DOHH2 (cell line): ENCODE measurements around the gene CUBN.

Experiments
- CTCF ChIP-seq: fragments of 200-600 bp; sonication (generic); IDR thresholded peaks from one replicate; pipeline ENCODE4 v1.5.1; 2014; ENCODE audit warnings: antibody characterized with exemption, mild to moderate bottlenecking, low read depth, low read length; ENCODE audit not compliant: poor library complexity, severe bottlenecking
- EZH2phosphoT487 ChIP-seq: fragments of 200-600 bp; sonication (generic); IDR thresholded peaks from 2 replicates; pipeline ENCODE4 v1.6.1; 2017; ENCODE audit warnings: borderline replicate concordance, mild to moderate bottlenecking, antibody characterized with exemption, low read length, moderate library complexity, mixed read lengths

- TF ChIP-seq CTCF (no peak), EZH2phosphoT487 (no peak)
Observed at GRCh38 chr10:16856092-16856491, 273.5 kb downstream of the CUBN start.
